ENCODE measurements around the gene JHY. TPM values are rescaled to one million over a fixed set of nuclear protein-coding genes. Genes with fewer than 3 reads are reported as not detected.

The JHY gene
- total RNA-seq, 2 donors from 2014 or later, result 2.1 to 4.8 TPM

DNA sequence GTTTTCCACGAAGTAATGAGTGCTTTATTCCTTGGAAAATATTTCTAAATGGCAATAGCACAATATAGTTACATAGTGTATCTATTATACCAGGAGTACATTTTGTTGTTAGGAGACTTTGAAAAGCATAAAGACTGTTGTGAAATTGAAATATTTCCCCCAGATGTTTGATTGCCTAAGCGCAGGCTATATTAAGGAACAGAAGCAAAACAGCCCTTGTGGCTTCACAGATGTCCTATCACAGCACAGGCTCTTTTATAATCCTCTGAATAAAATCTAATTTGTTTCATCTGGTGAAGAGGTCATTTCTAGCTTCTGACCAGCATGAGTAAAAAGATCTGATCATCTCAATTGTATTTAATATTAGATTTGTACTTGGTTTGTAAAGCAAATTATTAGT lies 50.9 kb downstream of the JHY start:
- H3K27ac ChIP-seq (ENCODE audit: low read depth, low read length), result no peak overlapping the region
- no peaks in the 10 kb centered on the region for H3K4me1 Mint-ChIP-seq
- no peak overlapping the region for H3K4me3 Mint-ChIP-seq
- DNase-seq, result no peak
- no peak overlapping the region for H3K27ac Mint-ChIP-seq
- no peaks in the 10 kb centered on the region for H3K36me3 ChIP-seq (ENCODE audit: control insufficient read depth, insufficient read depth, low read length)
- H3K9me3 ChIP-seq (ENCODE audit: control insufficient read depth, low read length), result no peaks in the 10 kb centered on the region
- TF ChIP-seq, protein P1, sequence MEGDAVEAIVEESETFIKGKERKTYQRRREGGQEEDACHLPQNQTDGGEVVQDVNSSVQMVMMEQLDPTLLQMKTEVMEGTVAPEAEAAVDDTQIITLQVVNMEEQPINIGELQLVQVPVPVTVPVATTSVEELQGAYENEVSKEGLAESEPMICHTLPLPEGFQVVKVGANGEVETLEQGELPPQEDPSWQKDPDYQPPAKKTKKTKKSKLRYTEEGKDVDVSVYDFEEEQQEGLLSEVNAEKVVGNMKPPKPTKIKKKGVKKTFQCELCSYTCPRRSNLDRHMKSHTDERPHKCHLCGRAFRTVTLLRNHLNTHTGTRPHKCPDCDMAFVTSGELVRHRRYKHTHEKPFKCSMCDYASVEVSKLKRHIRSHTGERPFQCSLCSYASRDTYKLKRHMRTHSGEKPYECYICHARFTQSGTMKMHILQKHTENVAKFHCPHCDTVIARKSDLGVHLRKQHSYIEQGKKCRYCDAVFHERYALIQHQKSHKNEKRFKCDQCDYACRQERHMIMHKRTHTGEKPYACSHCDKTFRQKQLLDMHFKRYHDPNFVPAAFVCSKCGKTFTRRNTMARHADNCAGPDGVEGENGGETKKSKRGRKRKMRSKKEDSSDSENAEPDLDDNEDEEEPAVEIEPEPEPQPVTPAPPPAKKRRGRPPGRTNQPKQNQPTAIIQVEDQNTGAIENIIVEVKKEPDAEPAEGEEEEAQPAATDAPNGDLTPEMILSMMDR (conservative IDR thresholded peaks at IDR 0.05), result no peak
- no peaks in the 10 kb centered on the region for H3K27me3 ChIP-seq (ENCODE audit: control insufficient read depth, insufficient read depth, low read length, poor library complexity, severe bottlenecking)
- H3K4me3 ChIP-seq (ENCODE audit: low read length), result no peak overlapping the region
- no peaks in the 10 kb centered on the region for H3K36me3 Mint-ChIP-seq (ENCODE audit: low read depth)
- H3K9me3 Mint-ChIP-seq, result no peaks in the 10 kb centered on the region
- 70 to 100% methylated on average over 1 to 2 of the region's 2 CpGs for WGBS, 2 experiments (ENCODE audit: insufficient coverage in 1 of 2, insufficient read length in 1 of 2)
- no peak overlapping the region for H3K9ac ChIP-seq (ENCODE audit: extremely low read depth, low read length, poor library complexity, severe bottlenecking)
- H3K4me1 ChIP-seq (ENCODE audit: control insufficient read depth, insufficient read depth, low read length), result no peaks in the 10 kb centered on the region
- H3K27me3 Mint-ChIP-seq (ENCODE audit: insufficient read depth), result peaks cover 6% of the 10 kb centered on the region

DNA sequence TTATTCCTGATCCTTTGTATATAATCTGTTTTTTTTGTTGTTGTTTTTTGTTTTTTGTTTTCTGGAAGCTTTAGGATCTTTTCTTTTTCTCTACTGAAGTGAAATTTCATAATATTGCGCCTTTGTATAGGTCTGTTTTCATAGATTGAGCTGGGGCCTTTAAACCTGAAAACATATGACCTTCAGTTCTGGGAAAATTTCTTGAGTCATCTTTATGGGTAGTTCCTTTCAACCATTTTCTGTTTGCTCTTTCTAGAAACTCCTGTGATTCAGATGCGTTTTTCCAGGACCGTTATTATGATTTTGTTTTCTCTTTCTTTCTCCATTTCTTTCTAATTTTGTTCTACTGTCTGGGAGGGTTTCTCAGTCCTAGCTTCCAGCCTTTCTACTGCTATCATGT lies 55.4 kb downstream of the JHY start:
- Histone ChIP-seq H3K9me3 (ENCODE audit: control insufficient read depth, low read length) (no peaks in the 10 kb centered on the region), H3K27me3 (ENCODE audit: control insufficient read depth, insufficient read depth, low read length, poor library complexity, severe bottlenecking) (peaks cover 7% of the 10 kb centered on the region), H3K9ac (ENCODE audit: extremely low read depth, low read length, poor library complexity, severe bottlenecking) (no peak overlapping the region), H3K4me1 (ENCODE audit: control insufficient read depth, insufficient read depth, low read length) (no peaks in the 10 kb centered on the region), H3K36me3 (ENCODE audit: control insufficient read depth, insufficient read depth, low read length) (no peaks in the 10 kb centered on the region), H3K4me3 (ENCODE audit: low read length) (no peak overlapping the region), H3K27ac (ENCODE audit: low read depth, low read length) (no peak overlapping the region)
- H3K9me3 Mint-ChIP-seq, result no peaks in the 10 kb centered on the region
- H3K4me3 Mint-ChIP-seq, result no peak overlapping the region
- TF ChIP-seq, protein P1 (conservative IDR thresholded peaks at IDR 0.05), result no peak
- DNase-seq, result no peak
- peaks cover 5% of the 10 kb centered on the region for H3K27me3 Mint-ChIP-seq (ENCODE audit: insufficient read depth)
- H3K36me3 Mint-ChIP-seq (ENCODE audit: low read depth), result no peaks in the 10 kb centered on the region
- H3K27ac Mint-ChIP-seq, result no peak overlapping the region
- 90 to 100% methylated on average over 1 to 3 of the region's 3 CpGs for WGBS, 2 experiments (ENCODE audit: insufficient coverage in 1 of 2, insufficient read length in 1 of 2)
- H3K4me1 Mint-ChIP-seq, result no peaks in the 10 kb centered on the region

DNA sequence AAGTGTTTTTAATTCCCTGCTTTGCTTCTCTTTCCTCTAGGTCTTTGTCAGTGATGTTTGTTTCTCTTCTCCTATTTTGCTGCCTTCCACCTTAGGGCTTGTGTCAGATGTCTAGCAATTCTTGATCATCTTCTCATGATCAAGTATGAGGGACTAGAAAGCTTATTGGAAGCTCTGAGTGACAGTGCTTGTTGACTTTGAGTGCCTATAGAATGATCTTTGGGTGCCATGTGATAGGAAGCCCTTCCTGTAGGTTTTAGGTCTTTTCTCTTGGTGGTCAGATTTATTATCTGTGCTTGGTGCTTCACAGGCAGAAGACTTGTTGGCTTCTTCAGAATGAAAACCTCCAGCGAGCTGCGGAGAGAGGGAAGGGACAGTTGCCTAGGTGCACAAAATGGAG lies 56.0 kb downstream of the JHY start:
- no peak overlapping the region for H3K4me3 ChIP-seq (ENCODE audit: low read length)
- H3K4me1 ChIP-seq (ENCODE audit: control insufficient read depth, insufficient read depth, low read length), result no peaks in the 10 kb centered on the region
- H3K27ac ChIP-seq (ENCODE audit: low read depth, low read length), result no peak overlapping the region
- Mint-ChIP-seq H3K9me3 (no peaks in the 10 kb centered on the region), H3K36me3 (ENCODE audit: low read depth) (no peaks in the 10 kb centered on the region), H3K27ac (no peak overlapping the region), H3K27me3 (ENCODE audit: insufficient read depth) (peaks cover 5% of the 10 kb centered on the region), H3K4me3 (no peak overlapping the region), H3K4me1 (no peaks in the 10 kb centered on the region)
- 95% methylated on average over 2 of the region's 2 CpGs; no CpG with 5 or more reads in 1 of the 2 experiments for WGBS, 2 experiments (ENCODE audit: insufficient coverage in 1 of 2, insufficient read length in 1 of 2)
- no peak for DNase-seq
- no peaks in the 10 kb centered on the region for H3K36me3 ChIP-seq (ENCODE audit: control insufficient read depth, insufficient read depth, low read length)
- H3K9ac ChIP-seq (ENCODE audit: extremely low read depth, low read length, poor library complexity, severe bottlenecking), result no peak overlapping the region
- no peaks in the 10 kb centered on the region for H3K9me3 ChIP-seq (ENCODE audit: control insufficient read depth, low read length)
- H3K27me3 ChIP-seq (ENCODE audit: control insufficient read depth, insufficient read depth, low read length, poor library complexity, severe bottlenecking), result peaks cover 7% of the 10 kb centered on the region
- TF ChIP-seq, protein P1 (conservative IDR thresholded peaks at IDR 0.05), result no peak

Measured in endodermal cell (in vitro differentiated cells).